Liver (tissue), 9 donors: ENCODE results near the gene ABCC1. TPM values are rescaled to one million over a fixed set of nuclear protein-coding genes. Genes with fewer than 3 reads are reported as not detected.

ENCODE experiments used
- DNase-seq: peaks from one replicate; pipeline ENCODE4 v3.0.0-alpha.2; 2017; ENCODE audit warnings: low spot score
- H3K27ac ChIP-seq, 2 donors: one replicate each; pipeline ENCODE4 v1.7.0; 2013; ENCODE audit warnings: inconsistent platforms in 2 of 2, low read length in 2 of 2, control low read depth in 1 of 2, low read depth in 1 of 2, mild to moderate bottlenecking in 1 of 2
- H3K27me3 ChIP-seq, 4 donors: one replicate each; pipeline versions ENCODE4 v1.6.1 to v1.7.0; 2013; ENCODE audit warnings: low read length in 3 of 4, inconsistent platforms in 1 of 4, mild to moderate bottlenecking in 1 of 4, moderate library complexity in 1 of 4; ENCODE audit not compliant: control insufficient read depth in 4 of 4, insufficient read depth in 4 of 4
- H3K36me3 ChIP-seq, 4 donors: one replicate each; pipeline versions ENCODE4 v1.6.1 to v1.7.0; 2013; ENCODE audit warnings: low read length in 3 of 4, mild to moderate bottlenecking in 3 of 4, low read depth in 1 of 4, moderate library complexity in 1 of 4; ENCODE audit not compliant: control insufficient read depth in 4 of 4, insufficient read depth in 3 of 4
- H3K4me1 ChIP-seq, 4 donors: one replicate each; pipeline versions ENCODE4 v1.6.1 to v1.7.0; 2013; ENCODE audit warnings: low read length in 3 of 4, mild to moderate bottlenecking in 3 of 4, moderate library complexity in 1 of 4; ENCODE audit not compliant: control insufficient read depth in 4 of 4, insufficient read depth in 4 of 4
- H3K4me3 ChIP-seq, 3 donors: one replicate each; pipeline versions ENCODE4 v1.6.1 to v1.7.0; 2013; ENCODE audit warnings: low read length in 3 of 3, control low read depth in 1 of 3, low read depth in 1 of 3, mild to moderate bottlenecking in 1 of 3
- H3K9ac ChIP-seq, 2 donors: one replicate each; pipeline ENCODE4 v1.7.0; 2013; ENCODE audit warnings: low read length in 2 of 2, mild to moderate bottlenecking in 2 of 2, moderate library complexity in 2 of 2, control low read depth in 1 of 2, low read depth in 1 of 2
- H3K9me3 ChIP-seq, 4 donors: one replicate each; pipeline versions ENCODE4 v1.6.1 to v1.7.0; 2013; ENCODE audit warnings: low read length in 3 of 4; ENCODE audit not compliant: control insufficient read depth in 4 of 4
- ATF3 ChIP-seq: IDR thresholded peaks from 2 replicates; pipeline ENCODE4 v1.6.1; 2016; ENCODE audit warnings: antibody characterized with exemption
- CTCF ChIP-seq: fragments of 150-350 bp; IDR thresholded peaks from 2 replicates; pipeline ENCODE4 v1.5.1; 2017; ENCODE audit warnings: improper control_type of control experiment, low read depth, low read length; ENCODE audit not compliant: missing input control
- EGR1 ChIP-seq, 2 donors: IDR thresholded peaks; 2 replicates each; pipeline ENCODE4 v1.6.1; 2016 to 2018; ENCODE audit warnings: antibody characterized with exemption in 2 of 2, low read depth in 2 of 2
- FOXA1 ChIP-seq: IDR thresholded peaks from 2 replicates; pipeline ENCODE4 v1.6.1; 2016; ENCODE audit warnings: antibody characterized with exemption
- FOXA2 ChIP-seq: IDR thresholded peaks from 2 replicates; pipeline ENCODE4 v1.6.1; 2016; ENCODE audit warnings: antibody characterized with exemption
- GABPA ChIP-seq, 2 donors: IDR thresholded peaks in 1 of 2; conservative IDR thresholded peaks in 1 of 2; 2 replicates each; pipeline ENCODE4 v1.6.1; 2016; ENCODE audit warnings: antibody characterized with exemption in 2 of 2, mild to moderate bottlenecking in 1 of 2, moderate library complexity in 1 of 2
- HNF4A ChIP-seq, 2 donors: conservative IDR thresholded peaks; 2 replicates each; pipeline ENCODE4 v1.6.1; 2016; ENCODE audit warnings: antibody characterized with exemption in 2 of 2, mild to moderate bottlenecking in 2 of 2
- HNF4G ChIP-seq: IDR thresholded peaks from 2 replicates; pipeline ENCODE4 v1.6.1; 2016; ENCODE audit warnings: antibody characterized with exemption
- JUND ChIP-seq, 2 donors: IDR thresholded peaks; 2 replicates each; pipeline ENCODE4 v1.6.1; 2016; ENCODE audit warnings: antibody characterized with exemption in 2 of 2
- NR2F2 ChIP-seq: IDR thresholded peaks from 2 replicates; pipeline ENCODE4 v1.6.1; 2016; ENCODE audit warnings: antibody characterized with exemption
- RAD21 ChIP-seq, 2 donors: IDR thresholded peaks; 2 replicates each; pipeline ENCODE4 v1.6.1; 2016; ENCODE audit warnings: antibody characterized with exemption in 2 of 2, mild to moderate bottlenecking in 2 of 2
- REST ChIP-seq: IDR thresholded peaks from 2 replicates; pipeline ENCODE4 v1.6.1; 2016; ENCODE audit warnings: antibody characterized with exemption, mild to moderate bottlenecking
- RXRA ChIP-seq, 2 donors: IDR thresholded peaks; 2 replicates each; pipeline ENCODE4 v1.6.1; 2017 to 2018; ENCODE audit warnings: antibody characterized with exemption in 2 of 2, mild to moderate bottlenecking in 1 of 2
- TAF1 ChIP-seq: conservative IDR thresholded peaks from 2 replicates; pipeline ENCODE4 v1.6.1; 2016; ENCODE audit warnings: antibody characterized with exemption, mild to moderate bottlenecking
- YY1 ChIP-seq: IDR thresholded peaks from 2 replicates; pipeline ENCODE4 v1.6.1; 2016; ENCODE audit warnings: antibody characterized with exemption, mild to moderate bottlenecking
- WGBS: extraction: QIAGEN DNeasy Blood & Tissue Kit; methylation state at CpG from one replicate; pipeline ENCODE4 v1.1.7; 2013; 5-methylcytosine and 5-hydroxymethylcytosine counted together
- polyA plus RNA-seq, 2 donors: library from polyadenylated mRNA; stranded (reverse) in 1 of 2; unstranded in 1 of 2; fragments of 200-250 nt in 1 of 2; fragments of >200 nt in 1 of 2; fragmentation: Nextera tagmentation in 1 of 2; extraction: Ambion mirVana in 1 of 2; gene quantifications; one replicate each; pipeline versions ENCODE4 v1.2.1 to v1.2.3, GENCODE V29; 2013 to 2015
- total RNA-seq, 2 donors: library from RNA; depleted of rRNA; stranded (reverse); fragments of >200 nt; gene quantifications; one replicate each; pipeline ENCODE4 v1.2.3, GENCODE V29; 2014
- TF ChIP-seq, protein P1 (sequence below): IDR thresholded peaks from 2 replicates; pipeline ENCODE4 v1.6.1; 2016; ENCODE audit warnings: antibody characterized with exemption
- donor health status: healthy.
- donor health status: healthy.
- donor health status: healthy.
- donor health status: healthy.
- donor health status: healthy.

Gene ABCC1
- total and polyA plus RNA-seq, 4 donors, result 0.85 to 7.7 (median 4.2) TPM

DNA sequence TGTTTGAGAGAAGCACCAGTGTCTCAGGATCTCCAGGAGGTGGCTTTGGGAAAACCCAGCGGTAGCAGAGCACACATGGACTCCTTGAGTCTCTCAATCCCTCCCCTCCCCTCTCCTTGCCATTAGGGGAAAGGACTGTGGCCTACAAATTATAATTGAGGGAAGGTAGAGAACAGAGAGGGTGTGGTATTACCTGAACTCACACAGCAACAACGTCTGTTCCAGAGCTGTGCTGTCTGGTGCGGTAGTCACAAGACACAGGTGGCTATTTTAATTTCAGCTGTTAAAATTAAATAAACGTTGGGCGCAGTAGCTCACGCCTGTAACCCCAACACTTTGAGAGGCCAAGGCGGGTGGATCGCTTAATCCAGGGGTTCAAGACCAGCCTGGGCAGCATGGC is 163.7 kb downstream of the ABCC1 start:
- no peak for TF ChIP-seq JUND (IDR thresholded peaks at IDR 0.05)
- no peak for TF ChIP-seq RAD21 (IDR thresholded peaks at IDR 0.05)
- TF ChIP-seq HNF4A (conservative IDR thresholded peaks at IDR 0.05), result no peak
- TF ChIP-seq GABPA (IDR thresholded peaks at IDR 0.05 in 1 of 2, conservative IDR thresholded peaks at IDR 0.05 in 1 of 2), result no peak
- no peak for TF ChIP-seq FOXA1
- no peak for TF ChIP-seq REST
- TF ChIP-seq, protein P1, sequence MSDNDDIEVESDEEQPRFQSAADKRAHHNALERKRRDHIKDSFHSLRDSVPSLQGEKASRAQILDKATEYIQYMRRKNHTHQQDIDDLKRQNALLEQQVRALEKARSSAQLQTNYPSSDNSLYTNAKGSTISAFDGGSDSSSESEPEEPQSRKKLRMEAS, result no peak
- no peak for TF ChIP-seq YY1
- TF ChIP-seq TAF1, result no peak
- no peak for TF ChIP-seq FOXA2
- no peaks in the 10 kb centered on the region for H3K4me1 ChIP-seq
- DNase-seq, result no peak
- no peak overlapping the region for H3K9ac ChIP-seq
- H3K9me3 ChIP-seq, result no peaks in the 10 kb centered on the region
- 94% methylated on average over 8 of the region's 8 CpGs for WGBS
- H3K27me3 ChIP-seq, result no peaks in the 10 kb centered on the region
- H3K4me3 ChIP-seq, result no peak overlapping the region
- H3K27ac ChIP-seq, result no peak overlapping the region
- peaks cover 0 to 6% (median 2%) of the 10 kb centered on the region in 4 donors for H3K36me3 ChIP-seq

- Histone ChIP-seq H3K9ac (no peak overlapping the region), H3K27me3 (no peaks in the 10 kb centered on the region), H3K9me3 (no peaks in the 10 kb centered on the region), H3K4me1 (no peaks in the 10 kb centered on the region), H3K27ac (no peak overlapping the region), H3K4me3 (no peak overlapping the region), H3K36me3 (peaks cover 0 to 4% (median 1%) of the 10 kb centered on the region in 4 donors)
- no peak for TF ChIP-seq FOXA2
- TF ChIP-seq RAD21 (IDR thresholded peaks at IDR 0.05), result no peak
- 97% methylated on average over 7 of the region's 7 CpGs for WGBS
- DNase-seq, result no peak
These were observed 167.4 kb downstream of the ABCC1 start for GRCh38 chr16:16116841-16117240.

DNA sequence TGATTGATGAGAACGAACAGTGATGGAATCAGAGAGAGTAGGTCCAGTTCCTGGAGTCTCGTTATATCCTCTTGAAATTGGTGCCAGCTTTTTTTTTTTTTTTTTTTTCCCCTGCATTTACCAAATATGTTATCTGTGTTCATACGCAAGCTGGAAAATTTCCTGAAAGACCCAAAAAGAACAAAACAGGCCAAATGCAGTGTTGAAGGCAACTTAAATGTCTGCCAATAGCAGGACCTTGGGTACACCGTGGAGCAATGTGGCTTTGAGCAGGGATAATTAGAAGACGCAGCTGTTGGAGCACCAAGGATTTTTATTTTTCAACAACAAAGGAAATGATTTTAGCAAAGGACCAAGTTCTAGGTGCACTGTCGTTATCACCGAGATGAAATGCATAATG is 168.9 kb downstream of the ABCC1 start:
- no peak for DNase-seq
- H3K4me3 ChIP-seq, result no peak overlapping the region
- H3K9me3 ChIP-seq, result no peaks in the 10 kb centered on the region
- H3K27me3 ChIP-seq, result no peaks in the 10 kb centered on the region
- 94% methylated on average over 7 of the region's 7 CpGs for WGBS
- H3K27ac ChIP-seq, result no peak overlapping the region
- no peaks in the 10 kb centered on the region for H3K36me3 ChIP-seq
- H3K9ac ChIP-seq, result no peak overlapping the region
- no peaks in the 10 kb centered on the region for H3K4me1 ChIP-seq
- TF ChIP-seq GABPA (IDR thresholded peaks at IDR 0.05 in 1 of 2, conservative IDR thresholded peaks at IDR 0.05 in 1 of 2) (no peak), YY1 (no peak), ATF3 (no peak), REST (no peak), FOXA2 (no peak), CTCF (no peak), NR2F2 (no peak), HNF4A (conservative IDR thresholded peaks at IDR 0.05) (no peak), JUND (IDR thresholded peaks at IDR 0.05) (no peak), EGR1 (IDR thresholded peaks at IDR 0.05; ENCODE audit: low read depth in 2 of 2) (no peak), TAF1 (no peak), FOXA1 (no peak), RAD21 (IDR thresholded peaks at IDR 0.05) (no peak), HNF4G (no peak), RXRA (IDR thresholded peaks at IDR 0.05) (no peak)
- TF ChIP-seq, protein P1, result no peak
